ELF-1 (cell line): Measurements from ENCODE around the gene HTT.
"Not testable (repeated sequence)": the region's sequence is repeated elsewhere in the genome, so short reads cannot be mapped to it uniquely, and the experiment has no call there.

Source experiments
- DNase-seq: peaks from one replicate; pipeline ENCODE4 v3.0.0-alpha.2; 2016; ENCODE audit warnings: low read depth, low spot score

HTT gene

GRCh38 chr4:3121596-3121995, 47.1 kb downstream of the HTT start:
- no peak for DNase-seq

GRCh38 chr4:3122081-3122563, 47.6 kb downstream of the HTT start:
- peak; percentile 8 for DNase-seq

GRCh38 chr4:3123181-3123671, 48.7 kb downstream of the HTT start:
- no peak for DNase-seq

GRCh38 chr4:3124070-3124767, 49.7 kb downstream of the HTT start:
- DNase-seq = no peak

- DNase-seq = no peak
Measured at GRCh38 chr4:3127112-3127511, 52.6 kb downstream of the HTT start.

- DNase-seq = no peak
Measured at GRCh38 chr4:3128058-3128457, 53.6 kb downstream of the HTT start.

GRCh38 chr4:3128976-3129375, 54.5 kb downstream of the HTT start:
- DNase-seq = no peak

GRCh38 chr4:3130201-3130600, 55.7 kb downstream of the HTT start:
- no peak for DNase-seq

GRCh38 chr4:3130826-3131225, 56.3 kb downstream of the HTT start:
- no peak for DNase-seq

- DNase-seq = no peak
Measured at GRCh38 chr4:3134201-3134600, 59.7 kb downstream of the HTT start.

- no peak for DNase-seq
Measured at GRCh38 chr4:3135155-3136011, 60.9 kb downstream of the HTT start.

GRCh38 chr4:3136454-3136853, 62.0 kb downstream of the HTT start:
- DNase-seq = no peak

- DNase-seq = no peak
Measured at GRCh38 chr4:3137908-3138307, 63.4 kb downstream of the HTT start.

GRCh38 chr4:3145234-3145924, 70.9 kb downstream of the HTT start:
- DNase-seq = no peak

- no peak for DNase-seq
Measured at GRCh38 chr4:3148926-3149325, 74.4 kb downstream of the HTT start.

- DNase-seq = not testable (repeated sequence)
Measured at GRCh38 chr4:3151238-3151637, 76.8 kb downstream of the HTT start.

- no peak for DNase-seq
Measured at GRCh38 chr4:3157366-3157765, 82.9 kb downstream of the HTT start.

- no peak for DNase-seq
Measured at GRCh38 chr4:3158841-3159240, 84.4 kb downstream of the HTT start.

GRCh38 chr4:3160438-3160837, 86.0 kb downstream of the HTT start:
- no peak for DNase-seq

GRCh38 chr4:3161044-3161443, 86.6 kb downstream of the HTT start:
- not testable (repeated sequence) for DNase-seq

- peak; percentile 88 for DNase-seq
Measured at GRCh38 chr4:3166434-3166833, 92.0 kb downstream of the HTT start.

- peak; percentile 23 for DNase-seq
Measured at GRCh38 chr4:3168029-3168428, 93.5 kb downstream of the HTT start.
